Endothelial cell (in vitro differentiated cells): Measurements from ENCODE around the gene CD69. TPM values are rescaled to one million over a fixed set of nuclear protein-coding genes. Genes with fewer than 3 reads are reported as not detected.
A peak's percentile ranks its signal among the peaks of the same experiment; 100 is the strongest.

Experiments used
- DNase-seq: peaks from one replicate; pipeline ENCODE4 v3.0.0; 2021; ENCODE audit warnings: low spot score
- H3K27ac Mint-ChIP-seq: one replicate; pipeline ENCODE4 v1.8.0; 2021; ENCODE audit warnings: mixed read lengths, inconsistent platforms; ENCODE audit not compliant: unreplicated experiment
- H3K27me3 Mint-ChIP-seq: one replicate; pipeline ENCODE4 v1.8.0; 2021; ENCODE audit warnings: mild to moderate bottlenecking, moderate library complexity, mixed read lengths, inconsistent platforms; ENCODE audit not compliant: unreplicated experiment
- H3K36me3 Mint-ChIP-seq: one replicate; pipeline ENCODE4 v1.8.0; 2021; ENCODE audit warnings: mild to moderate bottlenecking, low read depth, mixed read lengths, inconsistent platforms; ENCODE audit not compliant: unreplicated experiment
- H3K4me1 Mint-ChIP-seq: one replicate; pipeline ENCODE4 v1.8.0; 2021; ENCODE audit warnings: mild to moderate bottlenecking, mixed read lengths, inconsistent platforms; ENCODE audit not compliant: unreplicated experiment
- H3K4me3 Mint-ChIP-seq: one replicate; pipeline ENCODE4 v1.8.0; 2021; ENCODE audit warnings: mild to moderate bottlenecking, mixed read lengths, inconsistent platforms; ENCODE audit not compliant: unreplicated experiment
- H3K9me3 Mint-ChIP-seq: one replicate; pipeline ENCODE4 v1.8.0; 2021; ENCODE audit warnings: mixed read lengths, inconsistent platforms; ENCODE audit not compliant: unreplicated experiment
- CTCF ChIP-seq: fragments of 200-600 bp; sonication (generic); IDR thresholded peaks from one replicate; pipeline ENCODE4 v1.5.0; 2021; ENCODE audit warnings: antibody characterized with exemption; ENCODE audit not compliant: unreplicated experiment
- total RNA-seq: library from RNA; stranded (reverse); fragmentation: NEBNext Ultra II Directional; extraction: Animal tissue kit (Norgen Biotek cat#: 25700); gene quantifications from one replicate; pipeline ENCODE4 v1.2.1, GENCODE V29; 2021; ENCODE audit not compliant: unreplicated experiment

Gene CD69
- total RNA-seq, 1 donor from 2014 or later, result 0.69 TPM

DNA sequence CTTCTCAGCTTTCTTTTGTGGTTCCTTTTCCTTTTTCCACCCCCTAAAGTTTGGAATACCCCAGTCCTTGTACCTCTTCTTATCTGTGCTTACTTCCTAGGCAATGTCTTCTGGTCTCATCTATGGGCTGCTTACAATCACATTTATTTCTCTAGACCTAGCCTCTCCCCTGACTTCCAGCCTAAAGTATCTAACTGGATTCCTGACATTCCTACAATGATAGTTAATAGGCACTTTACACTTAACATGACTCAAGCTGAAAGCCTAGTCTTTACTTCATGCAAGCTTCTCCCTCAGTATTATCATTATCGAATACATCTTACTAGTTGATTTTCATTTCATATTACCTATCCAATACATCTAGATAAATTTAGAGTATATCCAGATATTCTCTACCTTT lies 49.0 kb downstream of the CD69 start:
- TF ChIP-seq CTCF, result no peak
- Mint-ChIP-seq H3K4me3 (no peak overlapping the region), H3K9me3 (no peaks in the 10 kb centered on the region), H3K36me3 (no peaks in the 10 kb centered on the region), H3K4me1 (peaks cover 8% of the 10 kb centered on the region), H3K27me3 (peaks cover 3% of the 10 kb centered on the region), H3K27ac (no peak overlapping the region)
- DNase-seq, result no peak

DNA sequence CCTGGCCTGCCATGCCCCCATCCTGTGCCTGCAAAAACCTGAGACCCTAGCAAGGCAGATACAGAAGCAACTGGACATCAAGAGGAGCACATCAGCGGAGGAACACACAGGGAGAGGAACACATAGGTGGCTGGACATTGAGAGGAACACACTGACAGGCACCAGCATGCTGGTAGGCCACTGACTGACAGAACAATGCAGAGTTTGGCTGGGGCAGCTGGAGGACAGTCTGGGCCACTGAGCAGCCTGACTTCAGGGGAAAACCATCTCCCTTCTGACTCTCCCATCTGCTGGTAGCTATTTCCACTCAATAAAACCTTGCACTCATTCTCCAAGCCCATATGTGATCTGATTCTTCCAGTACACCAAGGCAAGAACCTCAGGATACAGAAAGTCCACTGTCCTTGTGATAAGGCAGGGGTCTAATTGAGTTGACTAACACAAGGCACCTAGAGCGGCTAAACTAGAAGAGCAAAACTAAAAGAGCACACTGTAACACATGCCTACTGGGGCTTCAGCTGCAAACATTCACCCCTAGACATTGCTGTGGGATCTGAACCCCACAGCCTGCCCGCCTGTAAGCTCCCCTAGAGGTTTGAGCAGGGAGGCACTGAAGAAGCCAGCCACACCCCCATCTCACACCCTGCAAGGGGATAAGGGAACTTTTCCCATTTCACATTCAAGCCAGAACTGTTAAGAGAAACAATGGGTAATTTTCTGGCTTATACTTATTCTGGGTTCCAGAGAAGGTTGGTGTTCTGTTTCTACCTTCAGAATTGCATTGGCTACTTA lies 49.9 kb downstream of the CD69 start:
- H3K4me3 Mint-ChIP-seq, result no peak overlapping the region
- no peak for TF ChIP-seq CTCF
- H3K27me3 Mint-ChIP-seq, result peaks cover 3% of the 10 kb centered on the region
- no peaks in the 10 kb centered on the region for H3K9me3 Mint-ChIP-seq
- peaks cover 5% of the 10 kb centered on the region for H3K4me1 Mint-ChIP-seq
- H3K27ac Mint-ChIP-seq, result no peak overlapping the region
- no peaks in the 10 kb centered on the region for H3K36me3 Mint-ChIP-seq
- no peak for DNase-seq

- H3K4me1 Mint-ChIP-seq, result peaks cover 5% of the 10 kb centered on the region
- no peaks in the 10 kb centered on the region for H3K9me3 Mint-ChIP-seq
- no peak overlapping the region for H3K4me3 Mint-ChIP-seq
- DNase-seq, result no peak
- no peak for TF ChIP-seq CTCF
- H3K27ac Mint-ChIP-seq, result no peak overlapping the region
- H3K36me3 Mint-ChIP-seq, result no peaks in the 10 kb centered on the region
- H3K27me3 Mint-ChIP-seq, result peaks cover 2% of the 10 kb centered on the region
Measured at GRCh38 chr12:9708853-9709252, 51.8 kb downstream of the CD69 start.

DNA sequence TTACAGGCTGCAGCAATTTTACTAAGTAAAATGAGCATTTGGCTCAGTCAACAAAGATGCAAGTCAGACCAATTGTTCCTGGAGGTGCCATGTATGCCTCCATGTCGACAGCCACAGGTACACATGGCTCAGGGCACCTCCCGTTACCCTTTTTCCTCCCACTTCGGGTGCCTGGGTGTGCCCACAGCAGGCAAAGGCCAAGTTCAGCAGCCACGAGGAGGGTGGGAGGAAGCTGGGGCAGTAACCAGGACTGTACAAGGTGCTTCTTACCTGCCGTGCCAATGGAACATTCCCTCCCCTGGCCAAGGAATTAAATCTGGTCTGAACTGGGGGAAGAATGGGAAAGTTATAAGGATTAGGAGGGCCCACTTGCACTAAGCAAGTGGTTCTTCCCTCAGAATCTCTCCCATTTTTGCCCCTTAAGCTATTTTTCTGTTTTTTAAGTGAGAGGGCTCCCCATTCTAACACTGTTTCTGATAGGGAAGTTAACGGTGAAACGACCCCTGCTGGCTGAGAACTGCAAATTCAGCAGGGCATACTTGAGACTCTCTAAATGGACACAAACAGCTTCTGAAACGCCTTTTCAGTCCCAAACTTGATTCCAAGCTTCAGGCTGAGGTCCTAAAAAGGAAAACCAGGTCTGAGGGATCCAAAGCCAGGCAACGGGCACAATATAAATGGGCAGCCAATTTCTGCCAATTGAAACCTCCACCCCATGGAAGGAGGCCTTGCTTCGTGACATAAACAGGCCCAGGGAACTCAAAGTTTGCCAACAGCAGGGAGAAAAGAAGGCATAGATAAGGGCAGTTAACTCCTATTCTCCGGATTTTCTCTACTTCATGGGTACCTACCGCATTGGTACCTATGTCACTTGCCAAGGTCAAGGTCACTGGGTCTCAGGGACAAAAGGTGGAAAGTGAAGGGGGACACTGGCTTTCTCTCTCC lies 52.6 kb downstream of the CD69 start:
- Mint-ChIP-seq H3K27ac (no peak overlapping the region), H3K36me3 (no peaks in the 10 kb centered on the region), H3K4me3 (no peak overlapping the region), H3K4me1 (peaks cover 5% of the 10 kb centered on the region), H3K9me3 (no peaks in the 10 kb centered on the region), H3K27me3 (peaks cover 2% of the 10 kb centered on the region)
- TF ChIP-seq CTCF, result peak; percentile 80
- DNase-seq, result peak; percentile 48
